CD14-positive monocyte (primary cell): ENCODE data around the gene ADAMTSL2. TPM values are rescaled to one million over a fixed set of nuclear protein-coding genes. Genes with fewer than 3 reads are reported as not detected.

Experiments used
- DNase-seq, 3 donors: peaks; one replicate each; pipeline ENCODE4 v3.0.0-alpha.2; 2011 to 2022
- H2AFZ ChIP-seq: 2 replicates; pipeline ENCODE4 v1.6.0; 2012; ENCODE audit warnings: mild to moderate bottlenecking, low read depth, low read length, inconsistent platforms; ENCODE audit not compliant: insufficient read depth, poor library complexity, severe bottlenecking
- H3K27ac ChIP-seq, 2 donors: 1 replicate in 1 of 2; 2 replicates in 1 of 2; pipeline ENCODE4 v1.5.1; 2012 to 2013; ENCODE audit warnings: low read length in 2 of 2, control low read depth in 1 of 2, inconsistent platforms in 1 of 2, low read depth in 1 of 2, mild to moderate bottlenecking in 1 of 2
- H3K27me3 ChIP-seq, 2 donors: one replicate each; pipeline versions ENCODE4 v1.6.0 to v1.6.1; 2011 to 2013; ENCODE audit warnings: low read length in 2 of 2; ENCODE audit not compliant: control insufficient read depth in 2 of 2, insufficient read depth in 2 of 2
- H3K36me3 ChIP-seq, 2 donors: replicated peaks in 1 of 2; 1 replicate in 1 of 2; 2 replicates in 1 of 2; pipeline versions ENCODE4 v1.5.1 to v1.6.1; 2012 to 2013; ENCODE audit warnings: low read length in 2 of 2, control low read depth in 1 of 2, inconsistent platforms in 1 of 2, mild to moderate bottlenecking in 1 of 2; ENCODE audit not compliant: insufficient read depth in 2 of 2, control insufficient read depth in 1 of 2
- H3K4me1 ChIP-seq, 2 donors: 1 replicate in 1 of 2; 2 replicates in 1 of 2; pipeline versions ENCODE4 v1.5.1 to v1.6.1; 2012 to 2013; ENCODE audit warnings: low read length in 2 of 2, control low read depth in 1 of 2, inconsistent platforms in 1 of 2, mild to moderate bottlenecking in 1 of 2, moderate library complexity in 1 of 2; ENCODE audit not compliant: insufficient read depth in 2 of 2, control insufficient read depth in 1 of 2
- H3K4me2 ChIP-seq: replicated peaks from 2 replicates; pipeline ENCODE3; 2012; ENCODE audit warnings: low read length, moderate library complexity, mild to moderate bottlenecking; ENCODE audit not compliant: poor library complexity, severe bottlenecking; ENCODE audit errors: extremely low read depth
- H3K4me3 ChIP-seq, 3 experiments: fragments of 200-600 bp in 1 of 3; sonication (generic) in 1 of 3; replicated peaks in 1 of 3; 1 replicate in 2 of 3; 2 replicates in 1 of 3; pipeline ENCODE4 v1.5.1; 2011 to 2013; ENCODE audit warnings: low read length in 3 of 3, mild to moderate bottlenecking in 3 of 3, control low read depth in 2 of 3, low read depth in 2 of 3, inconsistent platforms in 1 of 3, moderate library complexity in 1 of 3
- H3K79me2 ChIP-seq: 2 replicates; pipeline ENCODE4 v1.6.0; 2012; ENCODE audit warnings: mild to moderate bottlenecking, control low read depth, inconsistent platforms, low read length, moderate library complexity; ENCODE audit not compliant: insufficient read depth
- H3K9ac ChIP-seq: 2 replicates; pipeline ENCODE4 v1.6.0; 2017; ENCODE audit warnings: low read length, mild to moderate bottlenecking; ENCODE audit not compliant: insufficient read depth, poor library complexity, severe bottlenecking
- H3K9me3 ChIP-seq, 2 donors: replicated peaks in 1 of 2; 1 replicate in 1 of 2; 2 replicates in 1 of 2; pipeline versions ENCODE4 v1.5.1 to v1.6.1; 2012 to 2013; ENCODE audit warnings: low read length in 2 of 2, control low read depth in 1 of 2; ENCODE audit not compliant: control insufficient read depth in 1 of 2, insufficient read depth in 1 of 2
- H4K20me1 ChIP-seq: 2 replicates; pipeline ENCODE4 v1.6.0; 2012; ENCODE audit warnings: mild to moderate bottlenecking, low read length, control low read depth, moderate library complexity; ENCODE audit not compliant: insufficient read depth
- H3K27ac Mint-ChIP-seq, 7 donors: one replicate each; pipeline ENCODE4 v1.8.0; 2020; ENCODE audit warnings: mild to moderate bottlenecking in 7 of 7, mixed read lengths in 7 of 7, moderate library complexity in 6 of 7, inconsistent platforms in 2 of 7
- H3K27me3 Mint-ChIP-seq, 3 donors: one replicate each; pipeline ENCODE4 v1.8.0; 2021 to 2022; ENCODE audit warnings: low read depth in 3 of 3, mild to moderate bottlenecking in 3 of 3, mixed read lengths in 3 of 3, moderate library complexity in 3 of 3, inconsistent platforms in 1 of 3
- H3K36me3 Mint-ChIP-seq, 2 donors: one replicate each; pipeline ENCODE4 v1.8.0; 2020; ENCODE audit warnings: mixed read lengths in 2 of 2, inconsistent platforms in 1 of 2, mild to moderate bottlenecking in 1 of 2
- H3K4me1 Mint-ChIP-seq: one replicate; pipeline ENCODE4 v1.8.0; 2020; ENCODE audit warnings: mild to moderate bottlenecking, mixed read lengths
- H3K4me3 Mint-ChIP-seq, 2 donors: one replicate each; pipeline ENCODE4 v1.8.0; 2020; ENCODE audit warnings: mild to moderate bottlenecking in 2 of 2, mixed read lengths in 2 of 2, moderate library complexity in 1 of 2
- H3K9me3 Mint-ChIP-seq, 7 donors: one replicate each; pipeline ENCODE4 v1.8.0; 2020 to 2022; ENCODE audit warnings: mixed read lengths in 7 of 7, mild to moderate bottlenecking in 6 of 7, moderate library complexity in 6 of 7, inconsistent platforms in 2 of 7
- CTCF ChIP-seq: fragments of 200-600 bp; IDR thresholded peaks from one replicate; pipeline ENCODE4 v1.8.0; 2022; ENCODE audit warnings: antibody characterized with exemption, mild to moderate bottlenecking
- WGBS: methylation state at CpG from one replicate; pipeline ENCODE4 v1.1.5; 2013; ENCODE audit warnings: missing lambda C conversion rate; ENCODE audit not compliant: insufficient coverage; 5-methylcytosine and 5-hydroxymethylcytosine counted together
- intact Hi-C, 2 donors: fragments of 100-400 bp; cut with micrococcal nuclease; formaldehyde crosslinking; loops; one replicate each; pipeline versions ENCODE4 v1.15.0 to v1.15.1; 2023
- polyA plus RNA-seq, 3 donors: library from polyadenylated mRNA; depleted of rRNA in 1 of 3; unstranded in 2 of 3; stranded (reverse) in 1 of 3; fragments of 300-500 nt in 2 of 3; fragments of >200 nt in 1 of 3; fragmentation: Illumina TruSeq in 2 of 3; gene quantifications; 1 replicate in 2 of 3; 2 replicates in 1 of 3; pipeline ENCODE4 v1.2.3, GENCODE V29; 2012 to 2021

ADAMTSL2 gene
- polyA plus RNA-seq, 3 donors = 0.08 TPM; not detected in 2

- no peak for TF ChIP-seq CTCF
- Mint-ChIP-seq H3K4me3 (no peak overlapping the region), H3K36me3 (no peaks in the 10 kb centered on the region), H3K9me3 (no peaks in the 10 kb centered on the region), H3K27me3 (peaks cover 5 to 21% (median 13%) of the 10 kb centered on the region in 3 donors), H3K4me1 (peaks cover 3% of the 10 kb centered on the region), H3K27ac (no peak overlapping the region)
- H3K79me2 ChIP-seq = no peaks in the 10 kb centered on the region
- DNase-seq = no peak
- WGBS = 96% methylated on average over 12 of the region's 20 CpGs
- no peak overlapping the region for H3K4me2 ChIP-seq
- no peaks in the 10 kb centered on the region for H3K36me3 ChIP-seq
- peaks cover 0 to 10% of the 10 kb centered on the region in 2 donors for H3K27me3 ChIP-seq
- no peak overlapping the region for H3K27ac ChIP-seq
- intact Hi-C loops = no loop called here
- no peak overlapping the region for H2AFZ ChIP-seq
- no peaks in the 10 kb centered on the region for H3K4me1 ChIP-seq
- H4K20me1 ChIP-seq = no peaks in the 10 kb centered on the region
- no peaks in the 10 kb centered on the region for H3K9me3 ChIP-seq
- no peak overlapping the region for H3K9ac ChIP-seq
- no peak overlapping the region for H3K4me3 ChIP-seq
Measured at GRCh38 chr9:133571896-133572595, 37.5 kb downstream of the ADAMTSL2 start.

GRCh38 chr9:133572821-133573361, 38.4 kb downstream of the ADAMTSL2 start:
- Mint-ChIP-seq H3K9me3 (no peaks in the 10 kb centered on the region), H3K4me1 (peaks cover 3% of the 10 kb centered on the region), H3K36me3 (no peaks in the 10 kb centered on the region), H3K27ac (peak overlapping the region in 1 of 7 donors; percentile 28), H3K4me3 (no peak overlapping the region), H3K27me3 (peaks cover 9 to 27% (median 18%) of the 10 kb centered on the region in 3 donors)
- no peak for TF ChIP-seq CTCF
- 94% methylated on average over 12 of the region's 15 CpGs for WGBS
- no peak for DNase-seq
- H4K20me1 ChIP-seq = no peaks in the 10 kb centered on the region
- no peaks in the 10 kb centered on the region for H3K79me2 ChIP-seq
- H2AFZ ChIP-seq = no peak overlapping the region
- H3K4me1 ChIP-seq = no peaks in the 10 kb centered on the region
- no peak overlapping the region for H3K9ac ChIP-seq
- H3K27ac ChIP-seq = no peak overlapping the region
- no peaks in the 10 kb centered on the region for H3K9me3 ChIP-seq
- intact Hi-C loops = no loop called here
- H3K4me2 ChIP-seq = no peak overlapping the region
- no peaks in the 10 kb centered on the region for H3K36me3 ChIP-seq
- H3K4me3 ChIP-seq = no peak overlapping the region
- H3K27me3 ChIP-seq = peaks cover 0 to 16% of the 10 kb centered on the region in 2 donors
